ENCODE measurements around the gene CTTN.

DNA sequence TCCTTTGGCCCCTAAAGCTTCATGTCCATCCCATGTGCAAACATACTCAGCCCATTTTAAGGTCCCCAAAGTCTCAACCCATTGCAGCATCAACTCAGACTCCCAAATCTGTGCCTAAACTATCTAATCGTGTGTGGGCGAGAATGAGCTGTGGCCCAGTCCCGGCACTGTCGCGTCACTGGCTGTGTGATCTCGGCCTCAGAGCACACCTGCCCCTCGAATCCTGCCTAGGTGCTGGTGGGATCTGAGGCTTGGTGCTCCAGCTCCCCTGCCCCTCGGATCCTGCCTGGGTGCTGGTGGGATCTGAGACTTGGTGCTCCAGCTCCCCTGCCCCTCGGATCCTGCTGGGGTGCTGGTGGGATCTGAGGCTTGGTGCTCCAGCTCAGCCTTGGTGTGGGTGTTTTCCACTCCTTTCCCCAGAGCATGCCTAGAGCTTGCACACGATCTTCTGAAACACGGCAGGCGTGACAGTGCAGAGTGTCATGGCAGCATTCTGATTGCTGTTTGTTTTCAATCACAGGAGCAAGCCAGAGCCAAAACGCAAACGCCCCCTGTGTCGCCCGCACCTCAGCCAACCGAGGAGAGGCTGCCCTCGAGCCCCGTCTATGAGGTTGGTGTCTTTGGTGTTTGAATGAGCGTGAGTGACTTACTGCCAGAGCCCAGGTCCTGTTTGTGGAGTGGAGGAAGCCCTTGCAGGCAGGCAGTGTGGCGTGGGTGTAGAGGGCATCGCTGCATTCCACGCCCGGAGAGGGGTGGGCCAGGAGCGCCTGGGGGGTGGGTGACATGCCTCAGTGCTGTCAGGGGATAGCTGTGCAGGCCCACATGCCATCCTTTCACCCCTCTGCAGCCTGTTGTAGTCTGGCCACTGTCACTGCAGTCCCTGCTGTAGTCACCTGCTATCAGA is 32.6 kb downstream of the CTTN start:
- TF ChIP-seq, protein P1, sequence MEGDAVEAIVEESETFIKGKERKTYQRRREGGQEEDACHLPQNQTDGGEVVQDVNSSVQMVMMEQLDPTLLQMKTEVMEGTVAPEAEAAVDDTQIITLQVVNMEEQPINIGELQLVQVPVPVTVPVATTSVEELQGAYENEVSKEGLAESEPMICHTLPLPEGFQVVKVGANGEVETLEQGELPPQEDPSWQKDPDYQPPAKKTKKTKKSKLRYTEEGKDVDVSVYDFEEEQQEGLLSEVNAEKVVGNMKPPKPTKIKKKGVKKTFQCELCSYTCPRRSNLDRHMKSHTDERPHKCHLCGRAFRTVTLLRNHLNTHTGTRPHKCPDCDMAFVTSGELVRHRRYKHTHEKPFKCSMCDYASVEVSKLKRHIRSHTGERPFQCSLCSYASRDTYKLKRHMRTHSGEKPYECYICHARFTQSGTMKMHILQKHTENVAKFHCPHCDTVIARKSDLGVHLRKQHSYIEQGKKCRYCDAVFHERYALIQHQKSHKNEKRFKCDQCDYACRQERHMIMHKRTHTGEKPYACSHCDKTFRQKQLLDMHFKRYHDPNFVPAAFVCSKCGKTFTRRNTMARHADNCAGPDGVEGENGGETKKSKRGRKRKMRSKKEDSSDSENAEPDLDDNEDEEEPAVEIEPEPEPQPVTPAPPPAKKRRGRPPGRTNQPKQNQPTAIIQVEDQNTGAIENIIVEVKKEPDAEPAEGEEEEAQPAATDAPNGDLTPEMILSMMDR (conservative IDR thresholded peaks at IDR 0.05): no peak
- no peak for TF ChIP-seq EZH2 (IDR thresholded peaks at IDR 0.05; ENCODE audit: low read depth)

All from PC-9 (cell line).